Spinal cord (tissue), 10 donors: ENCODE measurements around the gene RAB31. TPM values are rescaled to one million over a fixed set of nuclear protein-coding genes. Genes with fewer than 3 reads are reported as not detected.
A peak's percentile ranks its signal among the peaks of the same experiment; 100 is the strongest.

Experiments
- DNase-seq, 6 donors: peaks; one replicate each; pipeline versions ENCODE4 v3.0.0 to v3.0.0-alpha.2; 2013 to 2015; ENCODE audit warnings: low spot score in 6 of 6, low read depth in 4 of 6
- H3K27ac ChIP-seq: one replicate; pipeline ENCODE4 v1.5.1; 2013; ENCODE audit warnings: low read depth, low read length, control low read depth
- H3K27me3 ChIP-seq: one replicate; pipeline ENCODE4 v1.6.1; 2013; ENCODE audit warnings: low read length; ENCODE audit not compliant: control insufficient read depth, insufficient read depth
- H3K36me3 ChIP-seq: one replicate; pipeline ENCODE4 v1.6.1; 2013; ENCODE audit warnings: low read length; ENCODE audit not compliant: control insufficient read depth, insufficient read depth
- H3K4me1 ChIP-seq: one replicate; pipeline ENCODE4 v1.6.1; 2013; ENCODE audit warnings: low read length; ENCODE audit not compliant: control insufficient read depth, insufficient read depth
- H3K4me3 ChIP-seq: one replicate; pipeline ENCODE4 v1.5.1; 2013; ENCODE audit warnings: low read depth, low read length, control low read depth
- H3K9me3 ChIP-seq: one replicate; pipeline ENCODE4 v1.6.1; 2013; ENCODE audit warnings: low read length; ENCODE audit not compliant: control insufficient read depth, insufficient read depth
- WGBS: methylation state at CpG from one replicate; pipeline ENCODE4 v1.1.5; 2013; ENCODE audit warnings: missing lambda C conversion rate; ENCODE audit not compliant: insufficient coverage; 5-methylcytosine and 5-hydroxymethylcytosine counted together
- polyA plus RNA-seq, 2 donors: library from polyadenylated mRNA; unstranded; fragments of 120-200 nt; gene quantifications; one replicate each; pipeline ENCODE4 v1.2.1, GENCODE V29; 2013; ENCODE audit not compliant: insufficient read length in 2 of 2
- total RNA-seq, 2 donors: library from RNA; depleted of rRNA in 1 of 2; stranded (reverse); fragments of 120-200 nt in 1 of 2; fragments of >200 nt in 1 of 2; gene quantifications; one replicate each; pipeline versions ENCODE4 v1.2.3 to v1.2.4, GENCODE V29; 2013 to 2014
- donor health status: healthy.

Gene RAB31
- total and polyA plus RNA-seq, 4 donors = 59.0 to 172 (median 95.9) TPM

DNA sequence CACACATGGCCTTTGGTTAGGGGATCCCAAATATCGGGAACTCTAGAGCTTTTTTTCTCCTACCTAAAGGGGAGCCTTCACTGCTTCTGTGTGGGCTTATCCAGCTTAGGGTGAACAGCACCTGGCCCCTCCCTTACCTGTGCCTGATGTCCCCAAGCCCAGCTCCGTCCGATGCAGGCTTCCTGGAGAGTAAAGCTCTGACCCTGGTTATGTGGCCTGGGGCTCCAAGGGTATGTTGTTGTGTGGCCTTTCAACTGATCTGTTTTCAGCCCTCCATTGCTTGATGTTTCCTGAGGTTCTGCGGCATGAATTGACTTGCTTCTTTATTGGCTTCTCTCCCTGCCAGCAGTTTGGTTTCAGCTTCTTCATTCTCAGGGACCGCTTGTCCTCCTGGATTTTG, 66.0 kb downstream of the RAB31 start:
- DNase-seq = no peak
- H3K9me3 ChIP-seq = no peaks in the 10 kb centered on the region
- WGBS = 60% methylated on average over 2 of the region's 5 CpGs
- H3K4me3 ChIP-seq = no peak overlapping the region
- H3K36me3 ChIP-seq = no peaks in the 10 kb centered on the region
- H3K27me3 ChIP-seq = peaks cover 3% of the 10 kb centered on the region
- no peak overlapping the region for H3K27ac ChIP-seq
- H3K4me1 ChIP-seq = peaks cover 15% of the 10 kb centered on the region

- Histone ChIP-seq H3K36me3 (no peaks in the 10 kb centered on the region), H3K27me3 (peaks cover 3% of the 10 kb centered on the region), H3K27ac (no peak overlapping the region), H3K9me3 (no peaks in the 10 kb centered on the region), H3K4me1 (peaks cover 15% of the 10 kb centered on the region), H3K4me3 (no peak overlapping the region)
- no peak for DNase-seq
- WGBS = 73% methylated on average over 10 of the region's 10 CpGs
These were observed 67.1 kb downstream of the RAB31 start for GRCh38 chr18:9775178-9775577.

GRCh38 chr18:9779630-9780029, 71.5 kb downstream of the RAB31 start:
- H3K4me1 ChIP-seq = no peaks in the 10 kb centered on the region
- DNase-seq = no peak
- H3K27me3 ChIP-seq = no peaks in the 10 kb centered on the region
- no peak overlapping the region for H3K27ac ChIP-seq
- no peak overlapping the region for H3K4me3 ChIP-seq
- 100% methylated on average over 1 of the region's 4 CpGs for WGBS
- H3K9me3 ChIP-seq = no peaks in the 10 kb centered on the region
- H3K36me3 ChIP-seq = no peaks in the 10 kb centered on the region

- 81% methylated on average over 5 of the region's 11 CpGs for WGBS
- Histone ChIP-seq H3K27ac (no peak overlapping the region), H3K36me3 (no peaks in the 10 kb centered on the region), H3K9me3 (no peaks in the 10 kb centered on the region), H3K27me3 (no peaks in the 10 kb centered on the region), H3K4me1 (no peaks in the 10 kb centered on the region), H3K4me3 (no peak overlapping the region)
- peak in 1 of 6 donors; percentile 79 for DNase-seq
These were observed 74.2 kb downstream of the RAB31 start for GRCh38 chr18:9782073-9782857.

GRCh38 chr18:9786631-9787030, 78.5 kb downstream of the RAB31 start:
- DNase-seq = no peak
- Histone ChIP-seq H3K4me1 (no peaks in the 10 kb centered on the region), H3K27me3 (no peaks in the 10 kb centered on the region), H3K36me3 (no peaks in the 10 kb centered on the region), H3K27ac (no peak overlapping the region), H3K4me3 (no peak overlapping the region), H3K9me3 (peaks cover 1% of the 10 kb centered on the region)
- WGBS = 100% methylated on average over 2 of the region's 3 CpGs

- no peak for DNase-seq
- no CpG with 5 or more reads among the region's 1 CpG for WGBS
- H3K36me3 ChIP-seq = no peaks in the 10 kb centered on the region
- no peak overlapping the region for H3K4me3 ChIP-seq
- H3K27ac ChIP-seq = no peak overlapping the region
- H3K27me3 ChIP-seq = no peaks in the 10 kb centered on the region
- H3K4me1 ChIP-seq = no peaks in the 10 kb centered on the region
- H3K9me3 ChIP-seq = peaks cover 1% of the 10 kb centered on the region
These were observed 78.9 kb downstream of the RAB31 start for GRCh38 chr18:9787036-9787435.

DNA sequence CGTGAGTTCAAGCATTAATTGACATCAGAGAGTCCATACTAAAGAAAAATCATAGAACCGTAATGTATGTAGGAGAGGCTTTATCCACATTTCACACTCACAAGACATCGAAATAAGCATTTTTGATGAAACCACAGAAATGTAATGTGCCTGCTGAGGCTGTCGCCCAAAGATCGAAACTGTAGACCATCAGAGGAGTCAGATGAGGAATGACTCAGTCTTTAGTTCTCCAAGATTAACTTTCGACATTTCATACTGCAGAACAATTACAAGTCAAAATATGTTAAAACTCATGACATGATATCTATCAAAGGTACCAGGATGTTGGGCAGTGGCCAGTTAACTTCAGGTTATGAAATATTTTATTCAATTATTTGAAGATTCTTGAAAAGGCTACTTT, 79.6 kb downstream of the RAB31 start:
- peaks cover 1% of the 10 kb centered on the region for H3K9me3 ChIP-seq
- WGBS = no CpG with 5 or more reads among the region's 6 CpGs
- DNase-seq = no peak

GRCh38 chr18:9788140-9788539, 80.0 kb downstream of the RAB31 start:
- no peak overlapping the region for H3K4me3 ChIP-seq

More for the DNA sequence above, 79.6 kb downstream of the RAB31 start:
- H3K4me1 ChIP-seq = no peaks in the 10 kb centered on the region
- no peak overlapping the region for H3K4me3 ChIP-seq
- no peaks in the 10 kb centered on the region for H3K36me3 ChIP-seq
- no peaks in the 10 kb centered on the region for H3K27me3 ChIP-seq
- H3K27ac ChIP-seq = no peak overlapping the region

DNA sequence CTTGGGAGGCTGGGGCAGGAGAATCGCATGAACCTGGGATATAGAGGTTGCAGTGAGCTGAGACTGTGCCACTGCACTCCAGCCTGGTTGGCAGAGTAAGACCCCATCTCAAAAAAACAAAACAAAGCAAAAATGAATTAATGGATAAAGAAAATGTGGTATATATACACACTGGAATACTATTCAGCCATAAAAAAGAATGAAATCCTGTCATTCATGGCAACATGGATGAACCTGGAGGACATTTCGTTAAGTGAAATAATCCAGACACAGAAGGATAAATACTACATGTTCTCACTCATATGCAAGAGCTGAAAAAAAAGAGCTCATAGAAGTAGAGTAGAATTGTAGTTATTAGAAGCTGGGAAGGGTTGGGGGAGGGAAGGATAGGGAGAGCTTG, 80.8 kb downstream of the RAB31 start:
- no CpG with 5 or more reads among the region's 2 CpGs for WGBS
- no peak overlapping the region for H3K27ac ChIP-seq
- no peaks in the 10 kb centered on the region for H3K4me1 ChIP-seq
- H3K4me3 ChIP-seq = no peak overlapping the region
- peaks cover 1% of the 10 kb centered on the region for H3K9me3 ChIP-seq
- DNase-seq = no peak
- no peaks in the 10 kb centered on the region for H3K27me3 ChIP-seq
- peaks cover 2% of the 10 kb centered on the region for H3K36me3 ChIP-seq

More at GRCh38 chr18:9788140-9788539, 80.0 kb downstream of the RAB31 start:
- H3K36me3 ChIP-seq = no peaks in the 10 kb centered on the region
- no peak for DNase-seq
- H3K4me1 ChIP-seq = no peaks in the 10 kb centered on the region
- no peaks in the 10 kb centered on the region for H3K27me3 ChIP-seq
- no CpG with 5 or more reads among the region's 1 CpG for WGBS
- H3K9me3 ChIP-seq = peaks cover 1% of the 10 kb centered on the region
- H3K27ac ChIP-seq = no peak overlapping the region

DNA sequence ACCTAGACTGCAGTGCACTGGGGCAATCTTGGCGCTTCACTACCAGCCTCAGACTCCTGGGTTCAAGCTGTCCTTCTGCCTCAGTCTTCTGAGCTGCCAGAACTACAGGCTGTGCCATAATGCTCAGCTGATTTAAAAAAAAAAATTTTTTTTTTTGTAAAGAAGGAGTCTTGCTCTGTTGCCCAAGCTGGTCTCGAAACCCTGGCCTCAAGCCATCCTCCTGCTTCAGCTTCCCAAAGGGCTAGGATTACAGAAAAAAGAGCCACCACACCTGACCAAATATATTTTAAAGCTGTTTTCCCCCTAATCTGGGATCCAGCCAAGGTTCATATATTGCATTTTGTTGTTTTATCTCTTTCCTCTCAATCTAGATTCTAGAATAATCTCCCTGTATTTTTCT, 82.2 kb downstream of the RAB31 start:
- no peak overlapping the region for H3K4me3 ChIP-seq
- H3K27ac ChIP-seq = no peak overlapping the region
- DNase-seq = no peak
- peaks cover 2% of the 10 kb centered on the region for H3K36me3 ChIP-seq
- no CpG with 5 or more reads among the region's 2 CpGs for WGBS
- no peaks in the 10 kb centered on the region for H3K4me1 ChIP-seq
- H3K9me3 ChIP-seq = peaks cover 1% of the 10 kb centered on the region
- H3K27me3 ChIP-seq = no peaks in the 10 kb centered on the region
